Measurements from ENCODE around the gene ULBP3. TPM values are rescaled to one million over a fixed set of nuclear protein-coding genes. Genes with fewer than 3 reads are reported as not detected.

Gene ULBP3
- polyA plus RNA-seq, 1 donor from 2014 or later: 2.2 TPM

DNA sequence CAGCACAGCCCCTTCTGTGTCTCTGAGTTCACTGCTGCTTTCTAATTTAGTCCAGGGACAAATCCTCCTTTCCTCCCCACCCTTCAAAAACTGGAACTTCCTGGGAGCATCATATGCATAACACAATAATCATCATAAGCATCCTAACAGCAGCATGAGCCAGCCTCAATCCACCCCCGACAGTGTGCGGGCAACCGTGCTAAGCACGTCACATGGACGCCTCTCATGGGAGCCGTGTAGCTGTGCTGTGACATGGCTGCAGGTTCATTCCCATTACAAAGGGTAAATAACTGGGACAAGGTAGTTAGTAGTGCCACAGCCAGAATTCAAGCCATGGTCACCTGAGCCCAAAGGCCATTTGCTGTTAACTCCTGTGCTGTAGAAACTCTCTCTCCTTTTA lies 24.5 kb upstream of the ULBP3 start:
- Histone ChIP-seq H3K4me3 (ENCODE audit: low read length) (no peak overlapping the region), H3K9ac (ENCODE audit: low read length) (no peak overlapping the region), H3K9me3 (ENCODE audit: low read length) (no peaks in the 10 kb centered on the region), H3K27ac (ENCODE audit: low read length) (no peak overlapping the region), H4K20me1 (ENCODE audit: insufficient read depth) (no peaks in the 10 kb centered on the region), H3K9me2 (ENCODE audit: insufficient read depth, low read length) (no peaks in the 10 kb centered on the region), H3K4me2 (ENCODE audit: low read length) (no peak overlapping the region), H3K79me2 (replicated peaks; ENCODE audit: insufficient read depth, low read length) (no peaks in the 10 kb centered on the region), H3K36me3 (ENCODE audit: insufficient read depth, low read length) (no peaks in the 10 kb centered on the region), H3F3A (ENCODE audit: insufficient read depth, low read length, poor library complexity, severe bottlenecking) (no peaks in the 10 kb centered on the region), H3K27me3 (ENCODE audit: insufficient read depth, low read depth, low read length) (no peaks in the 10 kb centered on the region), H2AFZ (ENCODE audit: low read depth, low read length) (no peak overlapping the region)
- TF ChIP-seq TAF1 (IDR thresholded peaks at IDR 0.05; ENCODE audit: low read depth) (no peak), RAD21 (conservative IDR thresholded peaks at IDR 0.05) (no peak), EZH2 (IDR thresholded peaks at IDR 0.05; ENCODE audit: borderline replicate concordance, insufficient read depth, low read length, poor library complexity, severe bottlenecking) (no peak), MXI1 (conservative IDR thresholded peaks at IDR 0.05; ENCODE audit: poor library complexity, severe bottlenecking) (no peak), SMC3 (conservative IDR thresholded peaks at IDR 0.05; ENCODE audit: poor library complexity) (no peak), POLR2AphosphoS5 (IDR thresholded peaks at IDR 0.05) (no peak), EP300 (conservative IDR thresholded peaks at IDR 0.05; ENCODE audit: poor library complexity, severe bottlenecking) (no peak)
- TF ChIP-seq, protein P1, sequence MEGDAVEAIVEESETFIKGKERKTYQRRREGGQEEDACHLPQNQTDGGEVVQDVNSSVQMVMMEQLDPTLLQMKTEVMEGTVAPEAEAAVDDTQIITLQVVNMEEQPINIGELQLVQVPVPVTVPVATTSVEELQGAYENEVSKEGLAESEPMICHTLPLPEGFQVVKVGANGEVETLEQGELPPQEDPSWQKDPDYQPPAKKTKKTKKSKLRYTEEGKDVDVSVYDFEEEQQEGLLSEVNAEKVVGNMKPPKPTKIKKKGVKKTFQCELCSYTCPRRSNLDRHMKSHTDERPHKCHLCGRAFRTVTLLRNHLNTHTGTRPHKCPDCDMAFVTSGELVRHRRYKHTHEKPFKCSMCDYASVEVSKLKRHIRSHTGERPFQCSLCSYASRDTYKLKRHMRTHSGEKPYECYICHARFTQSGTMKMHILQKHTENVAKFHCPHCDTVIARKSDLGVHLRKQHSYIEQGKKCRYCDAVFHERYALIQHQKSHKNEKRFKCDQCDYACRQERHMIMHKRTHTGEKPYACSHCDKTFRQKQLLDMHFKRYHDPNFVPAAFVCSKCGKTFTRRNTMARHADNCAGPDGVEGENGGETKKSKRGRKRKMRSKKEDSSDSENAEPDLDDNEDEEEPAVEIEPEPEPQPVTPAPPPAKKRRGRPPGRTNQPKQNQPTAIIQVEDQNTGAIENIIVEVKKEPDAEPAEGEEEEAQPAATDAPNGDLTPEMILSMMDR (IDR thresholded peaks at IDR 0.05; ENCODE audit: poor library complexity, severe bottlenecking): no peak
- TF ChIP-seq, protein P2, sequence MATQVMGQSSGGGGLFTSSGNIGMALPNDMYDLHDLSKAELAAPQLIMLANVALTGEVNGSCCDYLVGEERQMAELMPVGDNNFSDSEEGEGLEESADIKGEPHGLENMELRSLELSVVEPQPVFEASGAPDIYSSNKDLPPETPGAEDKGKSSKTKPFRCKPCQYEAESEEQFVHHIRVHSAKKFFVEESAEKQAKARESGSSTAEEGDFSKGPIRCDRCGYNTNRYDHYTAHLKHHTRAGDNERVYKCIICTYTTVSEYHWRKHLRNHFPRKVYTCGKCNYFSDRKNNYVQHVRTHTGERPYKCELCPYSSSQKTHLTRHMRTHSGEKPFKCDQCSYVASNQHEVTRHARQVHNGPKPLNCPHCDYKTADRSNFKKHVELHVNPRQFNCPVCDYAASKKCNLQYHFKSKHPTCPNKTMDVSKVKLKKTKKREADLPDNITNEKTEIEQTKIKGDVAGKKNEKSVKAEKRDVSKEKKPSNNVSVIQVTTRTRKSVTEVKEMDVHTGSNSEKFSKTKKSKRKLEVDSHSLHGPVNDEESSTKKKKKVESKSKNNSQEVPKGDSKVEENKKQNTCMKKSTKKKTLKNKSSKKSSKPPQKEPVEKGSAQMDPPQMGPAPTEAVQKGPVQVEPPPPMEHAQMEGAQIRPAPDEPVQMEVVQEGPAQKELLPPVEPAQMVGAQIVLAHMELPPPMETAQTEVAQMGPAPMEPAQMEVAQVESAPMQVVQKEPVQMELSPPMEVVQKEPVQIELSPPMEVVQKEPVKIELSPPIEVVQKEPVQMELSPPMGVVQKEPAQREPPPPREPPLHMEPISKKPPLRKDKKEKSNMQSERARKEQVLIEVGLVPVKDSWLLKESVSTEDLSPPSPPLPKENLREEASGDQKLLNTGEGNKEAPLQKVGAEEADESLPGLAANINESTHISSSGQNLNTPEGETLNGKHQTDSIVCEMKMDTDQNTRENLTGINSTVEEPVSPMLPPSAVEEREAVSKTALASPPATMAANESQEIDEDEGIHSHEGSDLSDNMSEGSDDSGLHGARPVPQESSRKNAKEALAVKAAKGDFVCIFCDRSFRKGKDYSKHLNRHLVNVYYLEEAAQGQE (IDR thresholded peaks at IDR 0.05; ENCODE audit: borderline replicate concordance): no peak

DNA sequence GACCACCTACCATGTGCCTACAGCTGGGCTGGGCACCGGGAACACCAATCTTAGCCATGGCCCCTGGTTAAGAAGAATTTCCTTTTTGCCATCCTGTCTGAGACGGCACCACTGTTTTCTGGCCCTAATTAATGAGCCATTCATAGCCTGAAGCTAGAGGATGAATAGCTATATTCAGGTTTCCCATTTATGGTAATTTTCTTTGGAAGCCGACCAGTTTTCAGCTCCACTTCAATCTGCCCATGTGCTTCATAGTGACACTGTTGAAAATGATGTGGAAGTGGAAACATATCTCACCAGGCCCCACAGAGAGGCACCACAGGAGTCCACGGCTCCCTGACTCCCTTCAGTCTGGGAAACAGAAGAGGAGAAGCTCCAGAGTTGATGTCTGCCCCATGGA lies 22.6 kb upstream of the ULBP3 start:
- no peak overlapping the region for H3K27ac ChIP-seq (ENCODE audit: low read length)
- H2AFZ ChIP-seq (ENCODE audit: low read depth, low read length): no peak overlapping the region
- no peak for TF ChIP-seq EZH2 (IDR thresholded peaks at IDR 0.05; ENCODE audit: borderline replicate concordance, insufficient read depth, low read length, poor library complexity, severe bottlenecking)
- TF ChIP-seq, protein P2 (IDR thresholded peaks at IDR 0.05; ENCODE audit: borderline replicate concordance): no peak
- no peak for TF ChIP-seq MXI1 (conservative IDR thresholded peaks at IDR 0.05; ENCODE audit: poor library complexity, severe bottlenecking)
- TF ChIP-seq TAF1 (IDR thresholded peaks at IDR 0.05; ENCODE audit: low read depth): no peak
- TF ChIP-seq EP300 (conservative IDR thresholded peaks at IDR 0.05; ENCODE audit: poor library complexity, severe bottlenecking): no peak
- TF ChIP-seq, protein P1 (IDR thresholded peaks at IDR 0.05; ENCODE audit: poor library complexity, severe bottlenecking): no peak
- TF ChIP-seq SMC3 (conservative IDR thresholded peaks at IDR 0.05; ENCODE audit: poor library complexity): no peak
- TF ChIP-seq RAD21 (conservative IDR thresholded peaks at IDR 0.05): no peak
- TF ChIP-seq POLR2AphosphoS5 (IDR thresholded peaks at IDR 0.05): no peak
- no peaks in the 10 kb centered on the region for H3F3A ChIP-seq (ENCODE audit: insufficient read depth, low read length, poor library complexity, severe bottlenecking)
- H3K9me2 ChIP-seq (ENCODE audit: insufficient read depth, low read length): no peaks in the 10 kb centered on the region
- no peaks in the 10 kb centered on the region for H3K9me3 ChIP-seq (ENCODE audit: low read length)
- H3K4me2 ChIP-seq (ENCODE audit: low read length): no peak overlapping the region
- no peaks in the 10 kb centered on the region for H4K20me1 ChIP-seq (ENCODE audit: insufficient read depth)
- no peaks in the 10 kb centered on the region for H3K36me3 ChIP-seq (ENCODE audit: insufficient read depth, low read length)
- H3K9ac ChIP-seq (ENCODE audit: low read length): no peak overlapping the region
- no peak overlapping the region for H3K4me3 ChIP-seq (ENCODE audit: low read length)
- H3K27me3 ChIP-seq (ENCODE audit: insufficient read depth, low read depth, low read length): no peaks in the 10 kb centered on the region
- no peaks in the 10 kb centered on the region for H3K79me2 ChIP-seq (replicated peaks; ENCODE audit: insufficient read depth, low read length)
